COR-L47 (cell line): ENCODE results near the gene OR6S1.
"Not testable (repeated sequence)": the region's sequence is repeated elsewhere in the genome, so short reads cannot be mapped to it uniquely, and the experiment has no call there.

Experiments used
- DNase-seq: peaks from one replicate; lab custom pipeline; 2025; lab: John Stamatoyannopoulos, UW

The OR6S1 gene

DNA sequence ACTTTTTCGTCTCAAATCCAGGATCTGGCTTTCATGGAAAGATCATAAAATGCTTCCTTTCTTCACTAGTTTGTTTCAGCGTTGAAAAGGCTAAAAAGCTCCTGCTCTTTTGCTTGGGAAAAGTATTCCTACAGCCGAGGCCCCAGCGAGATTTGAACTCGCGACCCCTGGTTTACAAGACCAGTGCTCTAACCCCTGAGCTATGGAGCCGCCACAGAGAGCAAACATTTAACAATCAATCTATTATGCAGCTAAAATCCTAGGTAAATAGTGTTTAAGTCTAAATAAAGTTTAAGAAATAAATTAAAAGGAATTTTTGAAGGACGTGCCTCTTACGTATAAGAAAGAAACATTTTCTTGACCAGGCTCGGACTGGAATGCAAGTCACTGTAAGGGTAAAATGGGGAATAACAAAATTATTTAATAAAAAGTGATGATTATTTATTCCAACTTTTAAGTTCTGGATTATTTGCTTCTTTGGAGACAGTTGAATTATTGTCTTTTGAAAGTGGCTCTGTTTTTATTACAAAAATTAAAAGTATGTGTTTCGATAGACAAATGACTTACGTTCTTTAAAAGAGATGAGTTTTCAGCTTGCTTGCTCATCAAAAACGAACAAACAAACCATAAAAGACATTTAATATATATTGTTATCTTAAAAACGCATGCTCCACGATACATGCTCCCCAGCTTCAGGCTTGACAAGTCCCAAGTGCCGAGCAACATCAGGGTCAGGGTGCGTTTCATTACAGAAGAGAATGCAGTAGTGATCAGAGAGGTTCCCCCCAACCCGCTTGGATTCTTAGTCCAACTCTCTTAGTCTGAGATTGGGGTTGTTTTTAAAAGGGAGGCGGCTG lies 10.2 kb downstream of the OR6S1 start:
- peak; percentile 10 for DNase-seq

DNA sequence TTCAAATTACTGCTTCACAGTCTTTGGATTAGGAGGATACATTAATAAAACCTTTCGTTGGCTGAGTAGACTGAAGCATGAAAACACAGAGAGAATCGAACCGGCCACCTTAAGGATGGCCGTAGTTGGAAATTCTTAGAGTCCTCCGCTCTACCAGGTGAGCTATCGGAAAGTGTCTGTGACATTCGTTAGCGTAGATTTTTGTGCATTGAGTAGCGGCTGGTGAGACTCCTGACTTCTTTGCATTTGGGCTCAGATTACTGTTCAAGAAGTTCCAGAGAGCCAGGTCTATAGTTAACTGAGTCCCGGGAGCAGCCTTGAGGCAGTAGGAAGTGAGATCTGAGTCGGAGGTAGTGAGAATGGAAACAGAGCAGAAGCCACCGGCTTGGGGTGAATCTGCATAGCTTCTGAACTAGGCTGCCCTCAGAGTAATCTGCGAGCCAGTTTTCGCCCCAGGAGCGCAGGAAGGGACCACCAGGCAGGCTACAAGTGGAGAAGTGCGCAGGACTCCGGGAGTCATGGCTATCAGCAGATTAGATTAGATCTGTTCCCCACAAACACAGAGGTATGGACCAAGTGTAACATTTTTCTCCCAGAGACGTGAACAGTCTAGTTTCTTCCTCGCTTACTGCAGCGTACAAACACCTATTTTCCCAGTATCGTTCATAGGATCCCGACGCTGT lies 11.0 kb downstream of the OR6S1 start:
- no peak for DNase-seq

DNA sequence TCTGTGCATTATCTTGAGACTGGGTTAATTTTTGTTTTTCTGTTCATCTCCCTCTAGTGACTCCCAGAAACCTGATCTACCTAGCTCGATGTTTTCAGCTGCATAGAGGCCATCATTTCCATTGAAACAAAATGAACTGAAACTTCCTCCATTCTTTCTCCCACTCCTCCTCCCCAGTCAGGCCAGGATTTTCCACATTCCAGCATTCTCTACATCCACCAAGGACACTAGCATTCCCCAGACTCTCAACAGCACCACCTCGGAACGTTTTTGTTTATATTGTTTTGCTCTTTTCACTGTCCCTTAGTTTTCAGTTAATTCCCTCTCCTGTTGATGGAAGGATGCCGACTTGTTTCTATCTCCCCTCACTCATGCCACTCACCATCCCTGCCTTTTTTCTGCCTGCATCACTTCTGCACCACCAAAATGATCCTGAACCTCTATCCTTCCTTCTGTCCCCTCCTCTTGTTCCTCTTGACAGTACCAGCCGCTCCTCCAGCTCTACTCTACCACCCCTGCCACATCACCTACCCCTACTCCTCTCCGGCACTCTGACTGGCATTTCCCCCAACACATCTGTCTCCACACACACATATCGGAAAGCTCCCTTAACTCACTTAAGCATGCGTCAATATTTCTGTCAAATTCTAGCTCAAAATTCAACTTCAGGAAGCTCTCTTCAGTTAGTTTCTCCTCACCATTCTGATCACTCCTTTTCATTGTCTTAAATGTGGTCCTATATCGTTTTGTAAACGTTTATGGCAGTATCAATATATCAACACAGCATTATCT lies 13.2 kb downstream of the OR6S1 start:
- DNase-seq = no peak

- DNase-seq = no peak
Measured at GRCh38 chr14:20627346-20628027, 14.0 kb downstream of the OR6S1 start.

GRCh38 chr14:20626274-20626673 lies 15.2 kb downstream of the OR6S1 start:
- no peak for DNase-seq

DNA sequence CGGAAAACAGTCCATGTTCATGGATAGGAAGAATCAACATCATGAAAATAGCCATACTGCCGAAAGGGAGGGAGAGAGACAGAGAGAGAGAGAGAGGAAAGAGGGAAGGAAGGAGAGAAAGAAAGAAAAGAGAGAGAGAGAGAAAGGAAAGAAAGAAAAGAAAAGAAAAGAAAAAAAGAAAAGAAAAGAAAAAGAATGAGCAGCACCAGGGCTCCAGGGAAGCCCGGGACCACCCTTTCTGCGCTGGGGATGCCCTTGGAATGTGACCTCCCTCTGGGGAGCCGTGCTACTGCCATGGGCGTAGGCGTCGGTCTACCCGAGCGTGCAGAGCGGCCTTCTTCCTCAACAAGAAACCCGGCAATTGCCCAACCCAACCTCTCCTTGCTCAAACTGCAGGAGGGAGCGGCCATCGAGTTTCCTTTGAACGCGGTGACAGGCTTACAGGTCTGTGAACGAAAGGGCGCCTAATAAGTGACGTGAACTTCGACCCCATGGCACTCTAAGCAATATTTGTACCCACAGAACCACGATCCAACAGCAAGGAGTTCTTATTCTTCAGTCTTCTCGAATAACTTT lies 16.9 kb downstream of the OR6S1 start:
- DNase-seq = no peak

GRCh38 chr14:20623798-20624197 lies 17.7 kb downstream of the OR6S1 start:
- no peak for DNase-seq

- DNase-seq = no peak
Measured at GRCh38 chr14:20622816-20623291, 18.6 kb downstream of the OR6S1 start.

GRCh38 chr14:20620798-20621478 lies 20.6 kb downstream of the OR6S1 start:
- DNase-seq = no peak

GRCh38 chr14:20619688-20620087 lies 21.8 kb downstream of the OR6S1 start:
- not testable (repeated sequence) for DNase-seq

GRCh38 chr14:20618271-20618749 lies 23.2 kb downstream of the OR6S1 start:
- no peak for DNase-seq

GRCh38 chr14:20617138-20618003 lies 24.1 kb downstream of the OR6S1 start:
- DNase-seq = no peak

- no peak for DNase-seq
Measured at GRCh38 chr14:20615996-20616395, 25.5 kb downstream of the OR6S1 start.

DNA sequence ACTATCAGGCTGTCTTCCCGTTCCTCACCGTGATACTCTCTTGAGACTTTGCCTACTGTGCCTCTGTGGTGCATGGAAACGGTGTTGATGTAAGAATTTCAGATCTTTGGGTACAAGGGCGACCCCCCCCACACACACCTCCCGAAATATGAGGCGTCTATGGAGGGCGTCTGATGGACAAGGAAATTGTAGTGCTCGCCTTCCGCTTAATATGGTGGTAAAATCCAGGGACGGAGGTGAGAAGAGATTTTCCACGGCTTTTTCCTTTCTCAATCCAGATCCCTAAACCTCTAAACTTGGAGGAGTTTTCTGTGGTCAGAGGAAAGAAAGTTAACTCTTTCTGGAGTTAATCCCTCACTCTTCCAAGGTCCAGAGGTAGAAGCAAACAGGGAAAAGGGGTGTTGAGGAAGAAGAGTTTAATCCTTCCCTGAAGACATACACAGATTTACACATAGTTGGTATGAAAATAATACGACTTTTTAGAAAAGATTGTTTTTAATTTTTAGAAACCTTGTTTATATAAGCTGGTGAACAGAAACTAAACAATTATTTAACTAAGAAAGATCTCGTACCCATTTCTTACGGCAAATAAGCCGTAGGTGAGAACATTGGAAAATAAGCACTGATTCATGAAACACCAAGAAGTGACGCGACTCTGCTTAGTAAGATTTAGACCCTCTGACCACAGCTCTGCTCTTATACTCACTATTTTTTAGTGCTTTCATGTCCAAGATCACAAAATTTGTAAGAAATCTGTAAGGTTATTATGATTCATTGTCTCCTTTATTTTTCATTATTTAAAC lies 27.3 kb downstream of the OR6S1 start:
- no peak for DNase-seq

DNA sequence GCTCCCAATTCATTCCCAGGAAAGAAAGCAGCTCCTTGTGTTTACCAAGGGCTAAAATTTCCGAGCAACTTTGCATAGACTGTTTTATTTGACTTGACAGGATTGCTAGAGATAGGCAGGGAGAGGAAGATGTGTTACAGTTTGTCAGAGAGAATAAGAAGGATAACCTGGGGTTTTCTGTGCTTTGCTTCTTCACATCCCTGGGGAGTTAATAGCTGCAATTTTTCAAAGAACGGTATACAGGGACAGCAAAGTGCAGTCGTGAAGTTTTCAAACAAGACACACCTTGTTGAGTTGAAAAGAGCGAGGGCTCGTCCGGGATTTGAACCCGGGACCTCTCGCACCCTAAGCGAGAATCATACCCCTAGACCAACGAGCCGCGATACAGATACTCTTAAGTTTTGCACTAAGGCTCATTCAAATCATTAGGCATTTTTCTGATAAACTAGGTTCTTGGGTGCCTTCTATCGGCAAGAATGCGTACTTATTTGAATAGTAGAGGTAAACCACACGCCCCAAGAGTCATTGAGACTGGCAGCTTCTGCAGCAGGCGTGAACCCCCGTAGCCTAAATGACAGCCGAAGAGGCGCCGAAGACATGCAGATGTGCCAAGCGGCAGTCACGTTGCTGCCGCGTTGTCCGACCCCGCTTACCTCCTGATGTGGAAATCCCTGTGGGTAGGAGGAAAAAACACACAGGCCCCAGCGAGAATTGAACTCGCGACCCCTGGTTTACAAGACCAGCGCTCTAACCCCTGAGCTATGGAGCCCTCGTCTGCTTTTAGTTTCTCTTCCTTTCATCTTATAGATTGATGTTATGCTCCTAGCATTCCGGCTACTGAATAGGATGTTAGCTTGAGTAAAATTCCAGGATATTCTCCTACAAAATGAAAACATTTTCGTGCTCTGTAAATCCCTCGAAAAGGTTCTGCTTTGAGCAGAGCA lies 28.1 kb downstream of the OR6S1 start:
- DNase-seq = peak; percentile 98

- DNase-seq = no peak
Measured at GRCh38 chr14:20612403-20612802, 29.1 kb downstream of the OR6S1 start.

- DNase-seq = no peak
Measured at GRCh38 chr14:20611277-20611676, 30.2 kb downstream of the OR6S1 start.
